GM08714 (cell line): ENCODE results near the gene ERBB4.

Source experiments
- H3K4me3 ChIP-seq: fragments of 200-500 bp; sonication (Bioruptor generic); 2 replicates; pipeline ENCODE4 v1.5.1; 2014; ENCODE audit warnings: mild to moderate bottlenecking, low read length, inconsistent platforms
- ZNF274 ChIP-seq: IDR thresholded peaks from 2 replicates; pipeline ENCODE4 v1.6.1; 2012; ENCODE audit warnings: mild to moderate bottlenecking, low read depth, low read length

The ERBB4 gene

GRCh38 chr2:211673133-211673905 is 865.3 kb downstream of the ERBB4 start:
- no peak for TF ChIP-seq ZNF274
- no peak overlapping the region for H3K4me3 ChIP-seq

GRCh38 chr2:211671977-211672376 is 866.6 kb downstream of the ERBB4 start:
- no peak overlapping the region for H3K4me3 ChIP-seq
- TF ChIP-seq ZNF274: no peak

- TF ChIP-seq ZNF274: no peak
- no peak overlapping the region for H3K4me3 ChIP-seq
Observed at GRCh38 chr2:211665299-211665698, 873.3 kb downstream of the ERBB4 start.

GRCh38 chr2:211664321-211664720 is 874.3 kb downstream of the ERBB4 start:
- H3K4me3 ChIP-seq: no peak overlapping the region
- no peak for TF ChIP-seq ZNF274

- H3K4me3 ChIP-seq: no peak overlapping the region
- no peak for TF ChIP-seq ZNF274
Observed at GRCh38 chr2:211654211-211654780, 884.3 kb downstream of the ERBB4 start.

GRCh38 chr2:211652327-211652726 is 886.3 kb downstream of the ERBB4 start:
- no peak overlapping the region for H3K4me3 ChIP-seq
- TF ChIP-seq ZNF274: no peak

DNA sequence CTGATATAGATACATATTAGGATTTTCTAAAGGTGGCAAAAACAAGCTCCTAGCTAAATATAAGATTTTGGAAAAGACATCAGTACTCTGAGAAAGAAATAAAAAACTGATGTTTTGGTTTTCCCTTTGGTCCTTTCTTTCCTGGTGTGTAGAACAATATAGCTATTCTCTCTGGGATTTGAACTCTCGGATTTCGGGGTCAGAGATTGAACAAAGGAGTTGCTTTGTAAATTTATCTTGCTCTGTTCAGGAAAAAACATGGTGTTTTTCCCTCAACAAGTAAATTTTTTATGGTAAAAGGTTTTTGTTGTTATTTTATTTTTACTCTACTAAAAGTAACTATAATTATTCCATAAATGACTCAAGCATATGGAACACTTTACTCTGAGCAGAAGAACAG is 889.3 kb downstream of the ERBB4 start:
- TF ChIP-seq ZNF274: no peak
- no peak overlapping the region for H3K4me3 ChIP-seq

DNA sequence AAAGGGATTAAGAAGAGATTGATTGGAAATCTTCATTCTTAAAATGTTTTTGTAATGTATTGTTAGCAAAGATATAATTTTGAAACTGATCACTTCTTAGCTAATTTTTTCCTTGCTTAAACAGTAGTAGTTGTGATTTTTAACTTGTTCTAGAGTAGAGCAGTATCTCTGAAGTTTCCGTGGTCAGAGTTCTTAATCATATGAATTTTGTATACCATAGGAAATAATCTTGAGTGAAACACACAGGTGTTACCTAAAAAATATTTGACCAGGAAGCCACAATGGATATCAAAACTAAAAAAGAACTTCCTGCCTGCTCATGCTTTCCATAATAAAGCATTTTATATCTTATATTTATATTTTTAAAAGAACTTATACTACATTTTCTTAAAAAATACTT is 907.1 kb downstream of the ERBB4 start:
- TF ChIP-seq ZNF274: no peak
- no peak overlapping the region for H3K4me3 ChIP-seq

DNA sequence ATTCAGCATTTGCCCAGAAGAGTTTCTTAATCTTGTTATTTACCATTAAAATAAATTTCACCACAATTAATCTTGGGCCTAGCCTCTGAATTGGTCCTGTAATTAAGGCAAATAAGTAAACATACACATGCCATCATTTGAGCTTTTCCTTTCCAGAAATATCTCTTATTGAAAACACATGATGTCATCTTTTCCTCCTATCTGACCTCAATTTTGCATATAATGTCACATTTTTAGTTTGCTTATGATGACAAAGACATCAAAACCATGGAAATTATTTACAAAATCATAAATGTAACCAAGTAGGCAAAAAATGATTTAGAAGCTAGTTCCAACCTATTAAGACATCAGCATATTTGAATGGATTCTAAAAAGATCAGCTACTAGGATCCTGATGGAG is 915.5 kb downstream of the ERBB4 start:
- no peak overlapping the region for H3K4me3 ChIP-seq
- no peak for TF ChIP-seq ZNF274

DNA sequence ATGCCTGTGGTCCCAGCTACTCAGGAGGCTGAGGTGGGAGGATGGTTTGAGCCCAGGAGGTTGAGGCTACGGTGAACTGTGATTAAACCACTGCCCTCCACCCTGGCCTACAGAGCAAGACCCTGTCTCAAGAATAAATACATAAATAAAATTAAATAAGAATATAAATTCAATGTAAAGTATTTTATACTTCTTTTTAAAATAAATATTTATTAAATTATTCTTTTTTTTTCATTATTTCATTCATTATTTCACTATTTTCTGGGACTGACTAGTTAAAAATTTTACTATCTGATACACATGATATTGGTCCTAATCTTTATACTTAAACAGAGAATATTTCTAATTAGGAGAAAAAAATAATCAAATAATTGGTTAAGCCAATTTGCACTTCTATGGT is 917.6 kb downstream of the ERBB4 start:
- no peak for TF ChIP-seq ZNF274
- H3K4me3 ChIP-seq: no peak overlapping the region

GRCh38 chr2:211617803-211618202 is 920.8 kb downstream of the ERBB4 start:
- H3K4me3 ChIP-seq: no peak overlapping the region
- TF ChIP-seq ZNF274: no peak

DNA sequence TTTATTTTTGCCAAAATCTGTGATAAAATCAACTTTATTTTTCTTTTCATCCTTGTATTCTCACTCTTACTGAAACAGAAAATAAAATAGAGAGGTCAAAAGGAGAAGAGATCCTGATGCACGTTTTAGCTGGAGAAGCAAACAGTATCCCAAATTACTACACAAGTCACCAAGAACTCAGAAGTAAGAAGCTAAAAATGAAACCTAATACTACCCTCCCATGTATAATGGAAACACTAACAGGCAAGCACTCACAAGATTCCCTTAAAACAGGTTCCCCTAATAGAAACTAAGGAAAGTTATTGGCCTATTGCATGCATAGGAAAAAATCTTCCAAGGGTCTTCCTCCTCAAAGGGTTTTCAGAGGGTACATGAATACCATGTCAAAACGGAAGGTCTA is 927.0 kb downstream of the ERBB4 start:
- H3K4me3 ChIP-seq: no peak overlapping the region

GRCh38 chr2:211611061-211611518 is 927.5 kb downstream of the ERBB4 start:
- no peak for TF ChIP-seq ZNF274
- H3K4me3 ChIP-seq: no peak overlapping the region

More for the DNA sequence above, 927.0 kb downstream of the ERBB4 start:
- no peak for TF ChIP-seq ZNF274

- TF ChIP-seq ZNF274: no peak
- no peak overlapping the region for H3K4me3 ChIP-seq
Observed at GRCh38 chr2:211609127-211609526, 929.5 kb downstream of the ERBB4 start.

- TF ChIP-seq ZNF274: no peak
- H3K4me3 ChIP-seq: no peak overlapping the region
Observed at GRCh38 chr2:211599146-211599545, 939.5 kb downstream of the ERBB4 start.
